ENCODE results near the gene SCN1A.
"Not testable (repeated sequence)": the region's sequence is repeated elsewhere in the genome, so short reads cannot be mapped to it uniquely, and the experiment has no call there.

The SCN1A gene

DNA sequence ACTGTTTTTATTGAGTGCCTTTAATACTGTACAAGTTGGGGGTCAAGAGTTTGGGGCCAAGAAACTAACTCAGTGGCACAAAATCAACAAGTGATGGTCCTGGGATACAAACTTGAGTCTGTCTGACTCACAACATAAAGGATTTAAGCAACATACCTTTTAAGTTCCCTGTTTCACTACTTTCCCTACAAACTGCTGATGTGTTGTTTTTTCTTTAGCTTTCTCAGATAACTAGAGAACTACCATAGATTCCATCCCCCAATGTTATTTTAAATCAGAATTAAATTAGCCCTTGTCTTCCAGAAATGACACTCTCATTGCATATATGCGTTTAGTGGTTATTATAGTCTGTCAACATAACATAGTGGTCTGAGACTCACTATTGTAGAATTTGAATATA lies 116.2 kb downstream of the SCN1A start:
- Histone ChIP-seq H3K27ac (no peak overlapping the region), H3K9me3 (ENCODE audit: severe bottlenecking) (no peaks in the 10 kb centered on the region), H3K4me3 (ENCODE audit: low read depth, low read length) (no peak overlapping the region), H3K36me3 (no peaks in the 10 kb centered on the region), H3K27me3 (ENCODE audit: insufficient read depth, low read depth, severe bottlenecking) (no peaks in the 10 kb centered on the region)
- TF ChIP-seq, protein P1, sequence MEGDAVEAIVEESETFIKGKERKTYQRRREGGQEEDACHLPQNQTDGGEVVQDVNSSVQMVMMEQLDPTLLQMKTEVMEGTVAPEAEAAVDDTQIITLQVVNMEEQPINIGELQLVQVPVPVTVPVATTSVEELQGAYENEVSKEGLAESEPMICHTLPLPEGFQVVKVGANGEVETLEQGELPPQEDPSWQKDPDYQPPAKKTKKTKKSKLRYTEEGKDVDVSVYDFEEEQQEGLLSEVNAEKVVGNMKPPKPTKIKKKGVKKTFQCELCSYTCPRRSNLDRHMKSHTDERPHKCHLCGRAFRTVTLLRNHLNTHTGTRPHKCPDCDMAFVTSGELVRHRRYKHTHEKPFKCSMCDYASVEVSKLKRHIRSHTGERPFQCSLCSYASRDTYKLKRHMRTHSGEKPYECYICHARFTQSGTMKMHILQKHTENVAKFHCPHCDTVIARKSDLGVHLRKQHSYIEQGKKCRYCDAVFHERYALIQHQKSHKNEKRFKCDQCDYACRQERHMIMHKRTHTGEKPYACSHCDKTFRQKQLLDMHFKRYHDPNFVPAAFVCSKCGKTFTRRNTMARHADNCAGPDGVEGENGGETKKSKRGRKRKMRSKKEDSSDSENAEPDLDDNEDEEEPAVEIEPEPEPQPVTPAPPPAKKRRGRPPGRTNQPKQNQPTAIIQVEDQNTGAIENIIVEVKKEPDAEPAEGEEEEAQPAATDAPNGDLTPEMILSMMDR (IDR thresholded peaks at IDR 0.05; ENCODE audit: low read depth, low read length) = no peak
- no peak for DNase-seq

DNA sequence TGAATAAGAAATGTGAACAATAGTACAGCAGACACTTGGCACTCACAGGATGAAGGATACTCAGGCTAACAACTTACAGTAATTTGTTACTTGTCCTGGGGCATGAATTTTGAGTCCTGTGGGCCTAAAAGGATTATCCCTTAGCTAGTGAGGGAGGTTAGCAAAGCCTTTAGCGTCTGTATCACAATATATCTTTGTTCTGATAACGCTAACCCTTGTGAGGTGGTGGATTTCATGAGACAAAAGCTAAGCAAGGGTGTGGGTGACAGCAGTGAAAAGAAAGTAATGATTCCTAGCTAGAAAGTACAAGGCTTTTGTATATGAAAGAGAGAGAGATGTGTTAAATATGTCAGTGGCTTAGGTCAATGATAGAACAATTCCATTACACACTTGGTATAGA lies 127.4 kb downstream of the SCN1A start:
- Histone ChIP-seq H3K27ac (no peak overlapping the region), H3K36me3 (no peaks in the 10 kb centered on the region), H3K9me3 (ENCODE audit: severe bottlenecking) (no peaks in the 10 kb centered on the region), H3K27me3 (ENCODE audit: insufficient read depth, low read depth, severe bottlenecking) (no peaks in the 10 kb centered on the region), H3K4me3 (ENCODE audit: low read depth, low read length) (no peak overlapping the region)
- no peak for DNase-seq
- TF ChIP-seq, protein P1 (IDR thresholded peaks at IDR 0.05; ENCODE audit: low read depth, low read length) = no peak

DNA sequence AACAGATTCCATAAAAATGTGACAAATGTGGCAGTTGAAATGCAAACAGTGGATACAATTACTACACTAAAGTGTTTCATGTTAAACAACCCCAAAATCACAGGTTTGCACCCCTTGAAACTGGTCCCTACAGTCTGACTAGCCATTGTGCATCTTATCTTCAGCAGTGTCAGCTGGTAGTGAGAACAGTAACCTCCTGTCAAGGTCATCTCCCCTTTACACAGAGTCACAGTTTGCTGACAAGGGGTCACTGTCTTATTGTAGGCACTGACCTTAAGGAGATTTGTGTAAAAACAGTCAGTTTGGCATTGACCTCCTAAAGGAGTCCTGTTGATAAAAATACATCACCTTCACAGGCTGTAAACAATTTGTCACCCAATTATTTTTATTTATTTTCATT lies 137.0 kb downstream of the SCN1A start:
- no peaks in the 10 kb centered on the region for H3K9me3 ChIP-seq (ENCODE audit: severe bottlenecking)
- TF ChIP-seq, protein P1 (IDR thresholded peaks at IDR 0.05; ENCODE audit: low read depth, low read length) = no peak
- no peaks in the 10 kb centered on the region for H3K36me3 ChIP-seq
- no peak for DNase-seq
- no peaks in the 10 kb centered on the region for H3K27me3 ChIP-seq (ENCODE audit: insufficient read depth, low read depth, severe bottlenecking)
- H3K4me3 ChIP-seq (ENCODE audit: low read depth, low read length) = no peak overlapping the region
- no peak overlapping the region for H3K27ac ChIP-seq

DNA sequence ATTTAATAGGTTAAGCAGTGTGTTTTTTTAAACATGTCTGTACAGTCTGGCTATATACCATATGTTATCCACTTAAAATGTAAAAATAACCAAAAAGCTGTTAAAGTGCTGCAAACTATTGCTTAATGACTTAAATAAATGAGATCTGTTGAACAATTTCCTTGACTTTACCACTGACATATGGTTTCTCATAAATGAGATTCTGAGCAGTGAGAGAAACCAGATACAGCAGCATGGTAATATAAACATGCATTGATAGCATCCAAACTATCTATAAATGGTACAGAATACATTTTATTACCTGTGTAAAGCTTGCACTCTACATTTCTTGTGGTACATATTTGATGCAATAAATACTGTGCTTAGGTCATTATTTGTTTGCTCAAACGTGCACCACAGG lies 138.0 kb downstream of the SCN1A start:
- no peaks in the 10 kb centered on the region for H3K9me3 ChIP-seq (ENCODE audit: severe bottlenecking)
- no peak for DNase-seq
- no peak overlapping the region for H3K4me3 ChIP-seq (ENCODE audit: low read depth, low read length)
- no peak overlapping the region for H3K27ac ChIP-seq
- no peaks in the 10 kb centered on the region for H3K27me3 ChIP-seq (ENCODE audit: insufficient read depth, low read depth, severe bottlenecking)
- TF ChIP-seq, protein P1 (IDR thresholded peaks at IDR 0.05; ENCODE audit: low read depth, low read length) = no peak
- no peaks in the 10 kb centered on the region for H3K36me3 ChIP-seq

DNA sequence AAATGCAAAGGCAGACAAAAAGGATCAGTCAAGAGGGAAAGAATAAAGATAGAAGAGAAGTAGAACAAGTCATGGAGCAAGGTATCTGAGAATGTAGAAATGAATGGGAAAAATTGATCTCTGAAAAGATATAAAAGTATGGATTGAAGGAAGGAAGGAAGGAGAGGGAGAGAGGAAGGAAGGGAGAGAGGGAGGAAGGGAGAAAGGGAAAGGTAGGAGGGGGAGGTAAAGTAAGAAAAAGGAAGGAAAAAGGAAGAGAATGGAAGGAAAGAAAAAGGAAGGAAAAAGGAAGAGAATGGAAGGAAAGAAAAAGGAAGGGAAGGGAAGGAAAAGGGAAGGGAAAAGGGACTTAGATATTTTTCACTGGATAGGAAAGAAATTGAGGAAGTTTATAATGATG lies 142.7 kb downstream of the SCN1A start:
- no peak for DNase-seq
- H3K36me3 ChIP-seq = no peaks in the 10 kb centered on the region

DNA sequence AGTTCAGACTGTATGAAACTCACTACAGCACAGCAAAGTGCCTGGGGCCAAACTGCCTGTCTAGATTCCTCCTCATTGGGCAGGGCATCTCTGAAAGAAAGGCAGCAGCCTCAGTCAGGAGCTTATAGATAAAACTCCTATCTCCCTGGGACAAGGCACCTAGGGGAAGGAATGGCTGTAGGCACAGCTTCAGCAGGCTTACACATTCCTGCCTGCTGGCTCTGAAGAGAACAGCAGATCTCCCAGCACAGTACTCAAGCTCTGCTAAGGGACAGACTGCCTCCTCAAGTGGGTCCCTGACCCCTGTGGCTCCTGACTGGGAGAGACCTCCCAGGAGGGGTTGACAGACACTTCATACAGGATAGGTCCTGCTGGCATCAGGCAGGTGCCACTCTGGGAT lies 155.7 kb downstream of the SCN1A start:
- not testable (repeated sequence) for H3K27me3 ChIP-seq (ENCODE audit: insufficient read depth, low read depth, severe bottlenecking); H3K27ac ChIP-seq; DNase-seq; H3K4me3 ChIP-seq (ENCODE audit: low read depth, low read length); H3K9me3 ChIP-seq (ENCODE audit: severe bottlenecking); H3K36me3 ChIP-seq

More for the DNA sequence above, 142.7 kb downstream of the SCN1A start:
- TF ChIP-seq, protein P1 (IDR thresholded peaks at IDR 0.05; ENCODE audit: low read depth, low read length) = no peak
- Histone ChIP-seq H3K9me3 (ENCODE audit: severe bottlenecking) (no peaks in the 10 kb centered on the region), H3K27ac (no peak overlapping the region), H3K27me3 (ENCODE audit: insufficient read depth, low read depth, severe bottlenecking) (no peaks in the 10 kb centered on the region), H3K4me3 (ENCODE audit: low read depth, low read length) (no peak overlapping the region)
